Amygdala (tissue), 56 donors: ENCODE results near the gene FAM181B.
"Not testable (repeated sequence)": the region's sequence is repeated elsewhere in the genome, so short reads cannot be mapped to it uniquely, and the experiment has no call there.

Source experiments
- DNase-seq, 56 donors: peaks; one replicate each; lab custom pipeline; 2025; lab: John Stamatoyannopoulos, UW

The FAM181B gene

DNA sequence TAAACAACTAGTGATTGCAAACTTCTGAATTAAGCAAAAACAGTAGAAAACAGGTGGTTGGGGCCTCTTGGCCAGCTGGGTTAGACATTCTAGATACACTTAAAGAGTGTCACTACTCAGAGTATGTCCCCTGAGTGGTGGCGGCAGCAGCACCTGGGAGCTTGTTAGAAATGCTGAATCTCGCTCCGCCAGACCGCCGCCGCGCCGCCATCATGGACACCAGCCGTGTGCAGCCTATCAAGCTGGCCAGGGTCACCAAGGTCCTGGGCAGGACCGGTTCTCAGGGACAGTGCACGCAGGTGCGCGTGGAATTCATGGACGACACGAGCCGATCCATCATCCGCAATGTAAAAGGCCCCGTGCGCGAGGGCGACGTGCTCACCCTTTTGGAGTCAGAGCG lies 44.3 kb downstream of the FAM181B start:
- not testable (repeated sequence) for DNase-seq

GRCh38 chr11:82686211-82686610 lies 47.5 kb downstream of the FAM181B start:
- no peak for DNase-seq

GRCh38 chr11:82683029-82683428 lies 50.6 kb downstream of the FAM181B start:
- DNase-seq = no peak

DNA sequence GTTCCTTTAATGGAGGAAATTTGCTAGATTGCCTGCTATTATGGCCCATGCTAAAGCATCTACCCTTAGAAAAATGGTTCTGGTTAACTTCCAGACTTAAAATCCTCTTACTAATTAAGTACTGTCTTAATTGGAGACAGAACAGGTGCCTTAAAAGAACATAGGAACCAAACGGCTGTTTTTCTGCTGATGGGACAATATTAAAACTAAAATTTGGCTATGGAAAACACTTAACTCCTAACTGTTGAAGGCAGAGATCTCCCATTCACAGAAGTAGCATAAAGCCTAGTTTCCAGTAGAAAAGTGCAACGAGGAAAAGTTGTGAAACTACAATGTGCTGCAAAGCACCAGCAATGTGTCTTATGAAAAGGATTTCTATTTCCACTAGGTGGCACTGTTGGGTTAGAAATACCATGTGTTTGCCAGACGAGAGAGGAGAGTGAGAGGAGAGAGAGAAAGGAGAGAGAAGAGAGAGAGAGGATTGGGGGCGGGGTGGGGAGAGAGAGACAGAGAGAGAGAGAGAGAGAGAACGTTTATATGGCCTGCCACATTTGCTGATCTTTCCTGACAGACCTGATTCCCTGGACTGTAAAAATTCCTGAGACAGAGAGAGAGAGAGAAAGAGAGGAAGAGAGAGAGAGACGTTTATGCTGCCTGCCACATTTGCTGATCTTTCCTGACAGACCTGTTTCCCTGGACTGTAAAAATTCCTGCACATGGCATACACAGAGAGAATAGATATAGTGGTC lies 51.5 kb downstream of the FAM181B start:
- DNase-seq = peak in 11 of 56 donors; percentile 3 to 72 (median 8)

DNA sequence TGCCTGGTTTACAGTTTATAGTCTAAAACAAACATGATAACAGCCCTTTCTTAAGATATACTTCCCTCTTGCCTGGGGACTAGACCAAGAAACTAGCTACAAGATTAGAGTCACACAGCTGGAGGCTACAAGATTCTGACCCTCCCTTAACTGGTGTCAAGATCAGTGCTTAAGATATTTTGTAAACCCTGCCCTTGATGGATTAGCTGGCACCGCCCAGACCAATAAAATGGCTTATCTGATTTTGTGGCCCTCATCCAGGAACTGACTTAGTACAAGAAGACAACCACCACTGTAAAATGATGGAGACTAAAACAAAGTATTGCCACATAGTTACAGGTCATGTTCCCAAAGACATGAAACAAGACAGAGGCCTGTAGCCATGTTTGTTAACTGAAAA lies 53.4 kb downstream of the FAM181B start:
- no peak for DNase-seq
